ENCODE results near the gene CCDC38. TPM values are rescaled to one million over a fixed set of nuclear protein-coding genes. Genes with fewer than 3 reads are reported as not detected.

The CCDC38 gene
- total and polyA plus RNA-seq, 2 experiments from 2014 or later = not detected

DNA sequence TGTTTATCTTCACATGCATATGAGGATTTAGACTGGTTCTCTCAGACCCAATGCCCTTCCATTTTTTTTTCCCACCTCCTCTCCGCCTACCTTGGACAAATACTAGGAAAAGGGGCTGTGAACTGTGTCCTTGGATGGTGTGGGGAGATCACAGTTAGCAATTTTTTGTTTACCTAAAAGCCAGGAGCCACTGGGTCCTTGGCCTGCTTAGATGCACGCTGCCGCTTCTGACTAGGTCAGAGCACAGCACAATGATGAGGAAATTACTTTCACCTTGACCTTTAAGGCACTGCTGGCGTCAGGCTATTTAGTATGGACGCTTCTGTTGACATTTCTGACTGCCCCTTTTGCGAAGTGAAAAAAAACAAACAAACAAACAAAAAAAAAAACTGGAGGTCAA, 1.9 kb downstream of the CCDC38 start:
- no peak for DNase-seq (ENCODE audit: low spot score)
- no peaks in the 10 kb centered on the region for H3K27me3 ChIP-seq
- no peak overlapping the region for H2AFZ ChIP-seq
- no peaks in the 10 kb centered on the region for H3K9me3 ChIP-seq (ENCODE audit: low read depth)
- no peaks in the 10 kb centered on the region for H3K9me2 ChIP-seq (replicated peaks; ENCODE audit: insufficient read depth)
- 71% methylated on average over 6 of the region's 6 CpGs for WGBS (ENCODE audit: low lambda C conversion rate, missing lambda C conversion rate)
- no peaks in the 10 kb centered on the region for H3K36me3 ChIP-seq (replicated peaks; ENCODE audit: insufficient read depth, low read depth)
- no peaks in the 10 kb centered on the region for H3K4me1 ChIP-seq (ENCODE audit: insufficient read depth)
- H4K20me1 ChIP-seq (ENCODE audit: insufficient read depth, poor library complexity, severe bottlenecking) = no peaks in the 10 kb centered on the region
- TF ChIP-seq EZH2 (IDR thresholded peaks at IDR 0.05; ENCODE audit: borderline replicate concordance) = no peak
- TF ChIP-seq EZH2phosphoT487 (IDR thresholded peaks at IDR 0.05; ENCODE audit: low read depth, severe bottlenecking, unreplicated experiment) = no peak
- TF ChIP-seq, protein P1, sequence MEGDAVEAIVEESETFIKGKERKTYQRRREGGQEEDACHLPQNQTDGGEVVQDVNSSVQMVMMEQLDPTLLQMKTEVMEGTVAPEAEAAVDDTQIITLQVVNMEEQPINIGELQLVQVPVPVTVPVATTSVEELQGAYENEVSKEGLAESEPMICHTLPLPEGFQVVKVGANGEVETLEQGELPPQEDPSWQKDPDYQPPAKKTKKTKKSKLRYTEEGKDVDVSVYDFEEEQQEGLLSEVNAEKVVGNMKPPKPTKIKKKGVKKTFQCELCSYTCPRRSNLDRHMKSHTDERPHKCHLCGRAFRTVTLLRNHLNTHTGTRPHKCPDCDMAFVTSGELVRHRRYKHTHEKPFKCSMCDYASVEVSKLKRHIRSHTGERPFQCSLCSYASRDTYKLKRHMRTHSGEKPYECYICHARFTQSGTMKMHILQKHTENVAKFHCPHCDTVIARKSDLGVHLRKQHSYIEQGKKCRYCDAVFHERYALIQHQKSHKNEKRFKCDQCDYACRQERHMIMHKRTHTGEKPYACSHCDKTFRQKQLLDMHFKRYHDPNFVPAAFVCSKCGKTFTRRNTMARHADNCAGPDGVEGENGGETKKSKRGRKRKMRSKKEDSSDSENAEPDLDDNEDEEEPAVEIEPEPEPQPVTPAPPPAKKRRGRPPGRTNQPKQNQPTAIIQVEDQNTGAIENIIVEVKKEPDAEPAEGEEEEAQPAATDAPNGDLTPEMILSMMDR (IDR thresholded peaks at IDR 0.05; ENCODE audit: poor library complexity) = no peak
- H3K4me2 ChIP-seq = no peak overlapping the region
- no peaks in the 10 kb centered on the region for H3K79me2 ChIP-seq
- no peak overlapping the region for H3K4me3 ChIP-seq
- no peak overlapping the region for H3K27ac ChIP-seq

DNA sequence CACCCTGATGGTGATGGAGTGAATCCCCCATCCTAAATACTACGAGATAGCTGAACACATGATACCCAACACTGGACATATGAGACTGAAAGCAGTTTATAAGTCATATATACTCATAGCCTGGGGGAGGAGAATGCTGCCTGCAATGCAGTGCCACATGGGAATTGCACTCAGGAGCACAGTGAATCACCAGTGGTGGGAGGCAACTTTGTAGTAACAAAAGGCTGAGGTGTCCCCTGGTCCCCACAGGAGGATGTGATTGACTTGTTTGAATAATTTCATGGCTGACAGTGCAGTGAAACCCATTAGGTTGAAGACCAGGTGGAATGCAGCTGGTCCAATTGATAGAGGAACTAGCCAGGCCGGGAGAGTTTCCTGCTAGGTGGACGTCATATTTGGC, 20.2 kb downstream of the CCDC38 start:
- no peak overlapping the region for H2AFZ ChIP-seq
- no peaks in the 10 kb centered on the region for H3K4me1 ChIP-seq (ENCODE audit: insufficient read depth)
- H3K79me2 ChIP-seq = no peaks in the 10 kb centered on the region
- no peak overlapping the region for H3K4me2 ChIP-seq
- 60% methylated on average over 3 of the region's 3 CpGs for WGBS (ENCODE audit: low lambda C conversion rate, missing lambda C conversion rate)
- no peak overlapping the region for H3K27ac ChIP-seq
- H3K9me2 ChIP-seq (replicated peaks; ENCODE audit: insufficient read depth) = no peaks in the 10 kb centered on the region
- H3K27me3 ChIP-seq = peaks cover 4% of the 10 kb centered on the region
- no peaks in the 10 kb centered on the region for H3K36me3 ChIP-seq (replicated peaks; ENCODE audit: insufficient read depth, low read depth)
- H3K4me3 ChIP-seq = no peak overlapping the region
- H3K9me3 ChIP-seq (ENCODE audit: low read depth) = no peaks in the 10 kb centered on the region
- DNase-seq (ENCODE audit: low spot score) = no peak
- TF ChIP-seq, protein P1 (IDR thresholded peaks at IDR 0.05; ENCODE audit: poor library complexity) = no peak
- H4K20me1 ChIP-seq (ENCODE audit: insufficient read depth, poor library complexity, severe bottlenecking) = no peaks in the 10 kb centered on the region

DNA sequence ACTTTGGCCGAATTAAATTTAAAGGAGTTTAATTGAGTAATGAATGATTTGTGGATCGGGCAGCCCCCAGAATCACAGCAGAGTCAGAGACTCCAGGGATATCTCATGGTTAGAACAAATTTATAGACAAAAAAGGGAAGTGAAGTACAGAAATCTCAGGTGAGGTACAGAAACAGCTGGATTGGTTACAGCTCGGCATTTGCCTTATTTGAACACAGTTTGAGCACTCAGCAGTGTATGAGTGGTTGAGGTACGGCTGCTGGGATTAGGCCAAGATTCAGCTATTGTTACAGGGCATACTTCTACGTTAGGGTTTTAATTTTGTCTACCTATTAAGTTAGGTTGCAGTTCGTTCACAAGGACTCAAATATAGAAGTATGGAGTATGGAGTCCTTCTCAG, 23.3 kb downstream of the CCDC38 start:
- no peak overlapping the region for H3K27ac ChIP-seq
- H3K9me3 ChIP-seq (ENCODE audit: low read depth) = no peaks in the 10 kb centered on the region
- H2AFZ ChIP-seq = no peak overlapping the region
- no peaks in the 10 kb centered on the region for H3K9me2 ChIP-seq (replicated peaks; ENCODE audit: insufficient read depth)
- peaks cover 15% of the 10 kb centered on the region for H3K27me3 ChIP-seq
- no peaks in the 10 kb centered on the region for H3K36me3 ChIP-seq (replicated peaks; ENCODE audit: insufficient read depth, low read depth)
- WGBS (ENCODE audit: low lambda C conversion rate, missing lambda C conversion rate) = 89% methylated on average over 6 of the region's 6 CpGs
- DNase-seq (ENCODE audit: low spot score) = no peak
- H3K4me3 ChIP-seq = no peak overlapping the region
- no peak overlapping the region for H3K4me2 ChIP-seq
- TF ChIP-seq EZH2 (IDR thresholded peaks at IDR 0.05; ENCODE audit: borderline replicate concordance) = no peak
- no peaks in the 10 kb centered on the region for H3K79me2 ChIP-seq
- no peaks in the 10 kb centered on the region for H3K4me1 ChIP-seq (ENCODE audit: insufficient read depth)
- no peaks in the 10 kb centered on the region for H4K20me1 ChIP-seq (ENCODE audit: insufficient read depth, poor library complexity, severe bottlenecking)

DNA sequence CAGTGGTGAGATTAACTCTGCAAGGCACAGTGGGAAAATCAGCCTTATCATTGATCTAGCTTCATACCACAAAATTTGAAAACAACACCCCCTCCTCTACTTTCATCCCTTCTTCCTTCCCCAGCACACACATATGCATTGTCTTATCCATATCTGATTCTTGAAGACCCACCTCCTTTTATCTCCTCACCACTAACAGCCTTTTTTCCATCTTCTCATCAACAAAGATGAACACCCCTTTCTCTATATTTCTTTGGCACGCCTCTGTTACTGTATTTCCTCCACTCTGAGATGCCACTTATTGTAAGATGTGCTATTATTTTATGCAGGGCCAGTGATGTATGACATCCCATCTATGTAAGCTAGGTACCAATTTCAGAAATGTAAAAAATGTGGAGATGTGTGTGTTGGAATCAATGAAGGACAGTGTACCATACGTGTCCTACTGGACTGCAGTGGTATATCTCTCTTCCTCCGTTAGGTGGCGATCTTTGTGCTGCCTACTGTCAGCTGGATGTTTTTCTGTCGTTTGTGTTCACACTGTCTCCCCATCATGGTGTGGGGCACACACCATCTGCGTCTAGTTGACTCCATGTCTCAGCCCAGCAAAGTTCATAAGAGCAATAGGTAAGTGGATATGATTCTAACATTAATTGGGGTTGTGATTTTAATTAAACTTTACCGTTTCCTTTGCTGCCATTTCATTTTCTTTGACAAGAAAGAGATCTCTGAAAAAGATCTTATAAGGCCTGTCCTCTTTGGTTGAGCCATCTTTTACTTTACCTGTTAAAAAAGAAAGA, 24.0 kb downstream of the CCDC38 start:
- H3K27me3 ChIP-seq = peaks cover 15% of the 10 kb centered on the region
- no peak overlapping the region for H3K27ac ChIP-seq
- TF ChIP-seq, protein P1 (IDR thresholded peaks at IDR 0.05; ENCODE audit: poor library complexity) = peak; percentile 68
- no peak for TF ChIP-seq EZH2phosphoT487 (IDR thresholded peaks at IDR 0.05; ENCODE audit: low read depth, severe bottlenecking, unreplicated experiment)
- no peaks in the 10 kb centered on the region for H4K20me1 ChIP-seq (ENCODE audit: insufficient read depth, poor library complexity, severe bottlenecking)
- no peaks in the 10 kb centered on the region for H3K4me1 ChIP-seq (ENCODE audit: insufficient read depth)
- H3K4me3 ChIP-seq = no peak overlapping the region
- no peaks in the 10 kb centered on the region for H3K36me3 ChIP-seq (replicated peaks; ENCODE audit: insufficient read depth, low read depth)
- DNase-seq (ENCODE audit: low spot score) = peak; percentile 71
- H3K4me2 ChIP-seq = no peak overlapping the region
- H3K9me2 ChIP-seq (replicated peaks; ENCODE audit: insufficient read depth) = no peaks in the 10 kb centered on the region
- H3K9me3 ChIP-seq (ENCODE audit: low read depth) = no peaks in the 10 kb centered on the region
- no peak overlapping the region for H2AFZ ChIP-seq
- WGBS (ENCODE audit: low lambda C conversion rate, missing lambda C conversion rate) = 22% methylated on average over 7 of the region's 7 CpGs
- H3K79me2 ChIP-seq = no peaks in the 10 kb centered on the region

All from hepatocyte (in vitro differentiated cells).